HG03159 (cell line): ENCODE results near the gene ZNF618.
"Not testable (repeated sequence)": the region's sequence is repeated elsewhere in the genome, so short reads cannot be mapped to it uniquely, and the experiment has no call there.

Experiments used
- ATAC-seq: cut with Tn5 transposase; IDR thresholded peaks from one replicate; pipeline ENCODE4 v1.9.1; 2021; ENCODE audit warnings: mild to moderate bottlenecking, moderate library complexity; ENCODE audit not compliant: unreplicated experiment

ZNF618 gene

GRCh38 chr9:114033397-114034103, 157.4 kb downstream of the ZNF618 start:
- no peak for ATAC-seq

GRCh38 chr9:114034196-114034595, 158.1 kb downstream of the ZNF618 start:
- no peak for ATAC-seq

GRCh38 chr9:114034661-114035062, 158.6 kb downstream of the ZNF618 start:
- ATAC-seq, result no peak

- ATAC-seq, result no peak
These were observed 159.2 kb downstream of the ZNF618 start for GRCh38 chr9:114035221-114035844.

DNA sequence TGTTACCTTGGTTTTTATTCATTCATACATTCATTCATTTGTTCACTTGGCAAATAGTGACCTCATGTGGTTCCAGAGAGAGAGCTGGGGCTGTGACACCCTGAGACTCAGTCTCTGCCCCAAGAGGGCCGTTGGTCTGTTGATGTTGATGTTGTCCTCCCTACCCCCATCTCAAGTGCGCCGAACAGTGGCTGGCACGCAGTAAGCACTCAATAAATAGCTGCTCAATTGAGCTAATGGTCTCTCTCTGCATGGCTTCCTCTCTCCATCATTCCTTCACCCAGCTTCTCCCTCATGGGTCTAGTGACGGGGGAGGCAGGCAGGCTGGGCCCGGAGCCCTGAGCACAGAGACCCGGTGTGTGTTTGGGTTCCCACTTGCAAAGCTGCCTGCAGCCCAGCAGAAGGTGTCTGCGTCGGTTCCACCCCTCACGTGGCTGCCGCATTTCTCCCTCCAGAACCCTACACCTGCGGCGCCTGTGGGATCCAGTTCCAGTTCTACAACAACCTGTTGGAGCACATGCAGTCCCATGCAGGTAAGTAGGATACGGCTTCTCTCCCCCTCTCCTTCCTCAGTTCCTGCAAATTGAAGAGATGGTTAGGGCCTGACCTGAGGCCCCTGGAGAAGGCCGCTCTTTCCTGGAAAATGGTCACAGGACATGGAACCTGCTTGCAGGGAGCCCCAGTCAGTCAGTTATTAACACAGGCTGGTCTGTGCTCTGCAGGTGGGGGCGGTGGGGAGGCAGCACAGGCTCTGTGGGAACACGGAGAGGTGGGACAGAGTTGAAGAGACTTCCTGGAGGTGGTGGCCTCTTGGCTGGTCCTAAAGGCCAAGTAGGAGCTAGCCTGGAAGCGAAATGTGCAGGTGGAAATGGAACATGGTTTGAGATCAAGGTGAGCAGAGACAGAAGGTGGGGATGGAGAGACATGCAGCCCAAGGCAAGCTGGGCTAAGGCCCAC, 160.0 kb downstream of the ZNF618 start:
- no peak for ATAC-seq

GRCh38 chr9:114037249-114037648, 161.1 kb downstream of the ZNF618 start:
- no peak for ATAC-seq

DNA sequence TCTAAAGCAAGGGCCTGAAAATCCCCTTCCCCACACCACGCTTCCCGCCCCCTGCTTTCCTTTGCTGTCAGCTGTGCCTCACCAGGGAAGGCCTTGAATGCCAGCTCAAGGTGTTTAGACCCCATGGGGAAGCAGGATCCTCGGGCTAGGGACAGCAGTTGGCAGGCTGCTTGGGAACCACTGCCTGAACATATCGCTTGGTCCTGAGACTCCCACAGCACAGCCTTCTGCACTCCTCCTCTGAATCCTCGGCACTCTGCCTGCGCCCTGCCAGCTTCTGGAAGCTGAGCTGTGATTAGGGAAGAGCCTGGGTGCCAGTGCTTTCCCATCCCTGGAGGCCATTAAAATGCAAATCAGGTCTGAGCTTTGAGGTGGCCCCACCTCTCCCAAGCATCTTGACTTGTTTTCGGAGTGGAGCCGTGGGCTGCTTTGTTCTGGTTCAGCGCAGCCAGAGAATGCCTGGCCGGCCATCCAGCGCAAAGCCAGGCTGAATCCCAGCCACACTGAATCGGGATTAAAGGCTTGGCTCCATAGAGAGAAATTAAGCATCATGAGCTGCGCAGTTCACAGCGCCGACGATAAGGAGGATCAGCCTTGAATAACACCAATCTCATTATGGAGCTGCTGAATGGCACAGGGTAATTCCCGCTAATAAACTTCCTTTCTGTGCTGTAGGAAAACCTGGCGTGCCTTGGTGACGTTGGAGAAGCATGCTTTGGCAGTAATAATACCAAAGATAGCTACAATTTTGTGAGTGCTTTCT, 162.0 kb downstream of the ZNF618 start:
- no peak for ATAC-seq

GRCh38 chr9:114038724-114039313, 162.7 kb downstream of the ZNF618 start:
- ATAC-seq, result no peak

DNA sequence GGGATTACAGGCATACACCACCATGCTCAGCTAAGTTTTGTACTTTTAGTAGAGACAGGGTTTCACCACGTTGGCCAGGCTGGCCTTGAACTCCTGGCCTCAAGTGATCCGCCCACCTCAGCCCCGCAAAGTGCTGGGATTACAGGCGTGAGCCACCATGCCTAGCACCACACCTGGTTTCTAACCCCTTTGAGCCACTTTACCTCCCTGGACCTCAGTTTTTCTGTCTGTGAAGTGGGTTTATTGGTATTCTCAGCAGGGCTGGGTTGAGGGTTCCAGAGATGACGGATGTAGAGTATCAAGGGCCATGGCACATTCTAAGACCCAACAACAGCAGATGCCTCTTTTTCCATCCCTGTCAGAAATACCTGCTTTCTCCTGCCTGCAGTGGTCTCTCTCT, 163.4 kb downstream of the ZNF618 start:
- ATAC-seq, result no peak

DNA sequence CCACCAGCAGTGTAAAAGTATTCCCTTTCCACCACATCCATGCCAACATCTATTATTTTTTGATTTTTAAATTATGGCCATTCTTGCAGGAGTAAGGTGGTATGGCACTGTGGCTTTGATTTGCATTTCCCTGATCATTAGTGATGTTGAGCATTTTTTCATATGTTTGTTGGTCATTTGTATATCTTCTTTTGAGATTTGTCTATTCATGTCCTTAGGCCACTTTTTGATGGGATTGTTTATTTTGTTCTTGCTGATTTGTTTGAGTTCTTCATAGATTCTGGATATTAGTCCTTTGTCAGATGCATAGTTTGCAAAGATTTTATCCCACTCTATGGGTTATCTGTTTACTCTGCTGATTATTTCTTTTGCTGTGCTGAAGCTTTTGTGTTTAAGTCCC, 167.6 kb downstream of the ZNF618 start:
- not testable (repeated sequence) for ATAC-seq

GRCh38 chr9:114046237-114046755, 170.2 kb downstream of the ZNF618 start:
- no peak for ATAC-seq

DNA sequence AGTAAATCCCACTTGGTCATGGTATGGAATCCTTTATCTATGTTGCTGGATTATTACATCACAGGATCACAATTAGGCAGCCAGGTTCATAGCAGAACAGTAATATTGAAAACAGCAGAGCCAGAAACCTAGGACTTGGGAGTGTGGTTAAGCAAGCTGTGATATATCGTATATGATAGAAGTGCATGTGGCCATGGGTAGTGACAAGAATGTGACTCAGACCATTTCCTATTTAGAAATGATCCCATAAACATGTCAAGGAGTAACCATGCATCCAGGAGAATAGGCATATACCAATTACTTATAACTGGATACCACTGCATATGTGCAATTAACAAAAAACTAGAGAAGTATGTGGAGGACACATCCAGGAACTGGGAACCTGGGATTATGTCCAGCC, 170.8 kb downstream of the ZNF618 start:
- ATAC-seq, result no peak

DNA sequence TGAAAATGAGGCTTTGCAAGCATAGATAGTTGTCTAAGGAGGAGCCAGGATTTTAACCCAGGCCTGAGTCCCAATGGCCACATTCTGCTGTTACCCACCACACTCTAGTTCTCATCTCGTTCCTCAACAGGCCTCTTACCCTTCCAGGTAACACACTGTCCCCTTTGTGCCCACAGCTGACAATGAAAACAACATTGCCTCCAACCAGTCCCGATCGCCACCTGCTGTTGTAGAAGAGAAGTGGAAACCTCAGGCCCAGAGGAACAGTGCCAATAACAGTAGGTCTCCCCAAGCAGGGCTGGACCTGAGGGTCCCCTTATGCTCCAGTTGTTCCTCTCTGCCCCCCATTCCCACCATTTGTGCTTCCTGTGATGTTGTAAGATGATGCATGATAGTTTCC, 171.6 kb downstream of the ZNF618 start:
- ATAC-seq, result no peak

DNA sequence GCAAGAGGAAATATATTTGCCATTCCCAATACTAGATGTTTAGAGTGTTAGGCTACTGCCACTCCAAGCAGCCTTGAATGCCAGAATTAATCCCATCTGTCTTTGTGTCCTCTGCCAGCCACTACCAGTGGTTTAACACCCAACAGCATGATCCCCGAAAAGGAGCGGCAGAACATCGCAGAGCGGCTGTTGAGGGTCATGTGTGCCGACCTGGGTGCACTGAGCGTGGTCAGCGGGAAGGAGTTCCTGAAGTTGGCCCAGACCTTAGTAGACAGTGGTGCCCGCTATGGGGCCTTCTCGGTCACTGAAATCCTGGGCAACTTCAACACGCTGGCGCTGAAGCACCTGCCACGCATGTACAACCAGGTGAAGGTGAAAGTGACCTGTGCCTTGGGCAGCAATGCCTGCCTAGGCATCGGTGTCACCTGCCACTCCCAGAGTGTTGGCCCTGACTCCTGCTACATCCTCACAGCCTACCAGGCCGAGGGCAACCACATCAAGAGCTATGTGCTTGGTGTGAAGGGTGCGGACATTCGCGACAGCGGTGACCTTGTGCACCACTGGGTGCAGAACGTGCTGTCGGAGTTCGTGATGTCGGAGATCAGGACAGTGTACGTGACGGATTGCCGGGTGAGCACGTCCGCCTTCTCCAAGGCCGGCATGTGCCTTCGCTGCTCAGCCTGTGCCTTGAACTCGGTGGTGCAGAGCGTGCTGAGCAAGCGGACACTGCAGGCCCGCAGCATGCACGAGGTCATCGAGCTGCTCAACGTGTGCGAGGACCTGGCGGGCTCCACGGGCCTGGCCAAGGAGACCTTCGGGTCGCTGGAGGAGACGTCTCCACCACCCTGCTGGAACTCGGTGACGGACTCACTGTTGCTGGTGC, 172.7 kb downstream of the ZNF618 start:
- no peak for ATAC-seq

GRCh38 chr9:114049441-114050225, 173.5 kb downstream of the ZNF618 start:
- no peak for ATAC-seq

DNA sequence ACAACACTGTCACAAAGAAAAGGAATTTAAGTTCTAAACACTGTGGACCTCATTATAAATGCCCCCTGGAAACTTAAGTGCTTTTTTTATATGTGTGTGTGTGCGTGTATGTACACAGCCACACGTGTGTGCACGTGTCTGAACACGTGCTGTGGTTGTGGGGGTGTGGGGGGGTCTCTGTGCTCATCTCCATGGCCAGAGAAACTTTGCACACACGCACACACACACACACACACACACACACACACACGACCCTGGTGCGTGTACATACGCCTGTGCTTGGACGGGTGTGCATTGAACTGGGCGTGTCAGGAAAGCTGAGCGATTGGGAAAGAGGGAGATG, 174.1 kb downstream of the ZNF618 start:
- ATAC-seq, result no peak

- ATAC-seq, result no peak
These were observed 174.5 kb downstream of the ZNF618 start for GRCh38 chr9:114050646-114051045.

DNA sequence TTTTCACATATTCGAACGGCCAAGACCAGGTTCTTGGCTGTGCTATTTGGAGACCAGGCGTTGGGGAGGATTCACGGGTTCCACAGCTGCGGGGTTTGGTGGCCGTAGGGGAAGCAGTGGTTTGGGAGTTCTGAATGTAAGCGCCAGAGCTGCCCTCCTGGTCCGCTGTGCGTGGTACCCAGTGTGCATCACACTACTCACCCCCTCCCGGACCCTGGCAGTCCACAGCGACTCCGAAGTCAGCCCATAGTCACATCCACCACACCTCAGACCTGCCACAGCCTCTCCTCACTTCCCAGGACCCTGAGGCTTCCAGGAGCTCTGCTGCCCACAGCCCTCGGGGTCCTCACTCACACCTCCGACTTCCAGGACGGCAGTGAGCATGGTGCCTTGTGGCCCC, 175.2 kb downstream of the ZNF618 start:
- no peak for ATAC-seq

DNA sequence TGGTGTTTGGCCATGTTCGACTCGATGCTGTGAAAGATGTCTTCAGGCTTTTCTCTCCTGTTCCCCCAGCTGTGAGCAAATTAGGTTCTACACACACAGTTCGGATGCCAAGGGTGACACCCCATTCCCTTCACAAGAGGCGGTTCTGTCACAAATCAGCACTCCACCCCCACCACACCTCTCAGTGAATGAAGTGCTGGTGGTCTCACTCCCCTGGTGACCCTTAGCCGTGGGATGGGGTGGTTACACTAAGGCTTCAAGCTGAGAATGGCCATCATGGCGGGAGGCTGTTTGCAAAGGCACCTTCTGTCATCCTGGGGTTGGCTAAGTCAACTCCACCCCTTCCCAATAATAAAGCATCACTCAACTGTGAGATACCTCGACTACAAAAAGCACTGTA, 175.6 kb downstream of the ZNF618 start:
- ATAC-seq, result no peak
